SKM-1 (cell line): Measurements from ENCODE around the gene HHATL.

Experiments used
- DNase-seq: peaks from one replicate; lab custom pipeline; 2025; ENCODE audit not compliant: unreplicated experiment; lab: John Stamatoyannopoulos, UW

HHATL gene

DNA sequence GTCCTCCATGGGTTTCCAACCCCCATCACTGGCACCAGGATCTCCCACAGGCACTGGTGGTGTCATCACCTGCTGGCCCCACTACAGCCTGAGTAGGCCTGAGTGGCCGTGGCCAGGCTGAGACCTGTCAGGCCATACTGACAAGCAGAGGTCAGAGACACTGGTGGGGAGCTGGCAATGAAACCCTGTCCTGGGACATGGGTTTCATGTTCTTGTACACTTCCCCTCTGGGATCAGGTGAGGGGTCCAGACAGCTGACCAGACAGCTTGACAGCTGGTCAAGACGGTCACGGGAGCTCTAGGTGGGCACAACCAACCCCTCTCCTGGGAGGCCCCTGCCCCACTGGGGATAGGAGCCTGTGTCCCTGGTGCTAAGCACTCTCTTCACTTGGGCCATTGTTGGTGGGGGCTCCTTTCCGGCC, 36.0 kb downstream of the HHATL start:
- no peak for DNase-seq

DNA sequence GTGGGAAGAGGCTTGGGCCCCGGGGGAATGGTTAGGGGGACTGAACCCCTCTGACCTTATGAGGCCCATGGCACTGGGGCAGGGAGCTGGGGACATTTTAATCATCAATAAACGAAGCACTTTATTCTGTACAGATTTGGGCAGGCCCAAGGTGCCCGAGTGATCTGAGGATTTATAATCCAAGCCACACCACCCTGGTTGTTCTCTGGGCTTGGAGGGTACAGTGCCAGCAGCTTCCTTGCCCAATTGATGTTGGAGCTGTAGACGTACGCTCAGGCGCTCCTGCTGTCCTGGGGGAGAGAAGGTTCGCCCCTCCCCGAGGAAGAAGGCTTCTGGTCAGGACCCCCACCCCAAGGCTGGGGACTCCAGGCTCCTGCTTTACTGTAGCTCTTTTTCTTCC, 36.6 kb downstream of the HHATL start:
- no peak for DNase-seq

DNA sequence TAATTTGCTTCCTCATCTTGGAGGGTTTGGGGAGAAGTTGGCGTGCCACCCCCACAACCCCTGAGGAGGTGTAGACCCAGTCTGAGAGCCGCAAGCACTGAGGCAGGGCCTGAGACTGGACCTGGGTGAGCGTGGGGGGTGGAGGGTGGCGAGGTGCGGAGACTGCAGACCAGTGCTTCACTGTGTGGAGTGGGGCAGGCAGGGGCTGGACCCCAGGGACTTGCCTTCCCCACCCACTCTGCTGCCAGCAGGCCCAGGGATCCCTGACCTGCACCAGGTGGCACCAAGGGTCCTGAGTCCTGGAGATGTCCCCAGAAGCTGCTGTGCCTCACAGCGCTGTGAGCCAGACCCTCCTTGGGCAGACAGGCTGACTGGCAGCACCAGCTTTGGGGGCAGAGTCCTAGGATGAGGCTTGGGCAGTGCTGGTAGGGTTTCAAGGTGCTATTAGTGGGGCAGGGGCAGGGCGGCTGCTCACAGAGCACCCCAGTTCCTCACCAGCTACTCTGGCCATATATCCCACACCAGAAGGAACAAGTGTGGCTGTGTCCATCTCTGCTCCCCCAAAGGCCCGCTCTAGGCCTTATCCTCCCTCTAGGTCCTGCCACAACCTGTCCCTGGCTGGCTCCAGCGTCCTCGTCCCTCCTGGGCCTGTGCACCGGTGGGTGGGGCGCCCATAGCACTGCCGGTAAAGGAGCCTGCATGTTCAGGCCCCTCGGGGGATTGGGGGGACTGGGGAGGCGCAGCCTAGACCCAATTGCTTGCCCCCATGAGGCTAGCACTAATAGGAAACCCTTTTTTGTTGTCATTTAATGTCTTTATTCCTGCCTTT, 37.3 kb downstream of the HHATL start:
- DNase-seq: no peak

DNA sequence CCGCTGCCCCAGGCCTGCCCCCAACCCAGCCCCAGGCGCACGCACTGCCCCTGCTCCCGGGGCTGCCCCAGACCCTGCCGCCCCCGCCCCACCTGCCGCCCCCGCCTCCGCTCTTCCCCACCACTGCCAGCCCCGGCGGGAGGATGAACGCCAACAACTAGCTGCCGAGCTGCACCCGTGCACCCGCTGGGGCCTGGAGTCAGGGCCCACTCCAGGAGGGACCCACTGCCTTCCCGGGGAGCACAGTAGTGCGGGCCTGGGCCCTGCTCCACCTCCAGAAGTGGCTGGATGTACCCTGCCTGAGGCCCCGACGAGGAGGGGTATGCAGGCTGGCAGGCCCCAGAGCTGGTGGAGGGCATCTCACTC, 38.2 kb downstream of the HHATL start:
- no peak for DNase-seq

DNA sequence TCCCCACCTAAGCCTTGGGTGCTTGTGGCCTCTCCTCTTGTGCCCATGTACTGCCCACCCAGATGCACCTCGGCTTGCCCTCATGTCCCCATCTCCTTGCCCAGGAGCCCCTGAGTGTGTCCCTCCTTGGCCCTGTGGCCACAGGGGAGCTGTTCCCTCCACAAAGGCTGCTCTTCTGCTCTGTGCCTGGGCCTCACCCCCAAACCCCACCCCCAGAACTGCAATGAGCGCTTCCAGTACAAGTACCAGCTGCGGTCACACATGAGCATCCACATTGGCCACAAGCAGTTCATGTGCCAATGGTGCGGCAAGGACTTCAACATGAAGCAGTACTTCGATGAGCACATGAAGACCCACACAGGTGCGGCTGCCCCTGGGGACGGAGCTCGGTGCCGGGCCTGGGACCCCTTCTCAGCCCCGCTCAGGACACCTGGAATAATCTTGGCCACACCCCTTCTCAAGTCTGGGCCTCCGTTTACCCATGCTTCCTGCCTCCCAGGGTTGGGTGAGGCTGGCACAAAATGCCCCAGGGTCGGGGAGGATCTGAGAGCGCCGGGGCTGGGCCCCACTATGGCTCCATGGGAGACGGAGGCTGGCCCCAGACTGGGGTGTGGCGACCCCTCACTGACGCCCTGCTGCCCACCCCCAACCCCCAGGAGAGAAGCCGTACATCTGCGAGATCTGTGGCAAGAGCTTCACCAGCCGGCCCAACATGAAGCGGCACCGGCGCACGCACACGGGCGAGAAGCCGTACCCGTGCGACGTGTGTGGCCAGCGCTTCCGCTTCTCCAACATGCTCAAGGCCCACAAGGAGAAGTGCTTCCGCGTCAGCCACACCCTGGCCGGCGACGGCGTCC, 38.8 kb downstream of the HHATL start:
- no peak for DNase-seq

DNA sequence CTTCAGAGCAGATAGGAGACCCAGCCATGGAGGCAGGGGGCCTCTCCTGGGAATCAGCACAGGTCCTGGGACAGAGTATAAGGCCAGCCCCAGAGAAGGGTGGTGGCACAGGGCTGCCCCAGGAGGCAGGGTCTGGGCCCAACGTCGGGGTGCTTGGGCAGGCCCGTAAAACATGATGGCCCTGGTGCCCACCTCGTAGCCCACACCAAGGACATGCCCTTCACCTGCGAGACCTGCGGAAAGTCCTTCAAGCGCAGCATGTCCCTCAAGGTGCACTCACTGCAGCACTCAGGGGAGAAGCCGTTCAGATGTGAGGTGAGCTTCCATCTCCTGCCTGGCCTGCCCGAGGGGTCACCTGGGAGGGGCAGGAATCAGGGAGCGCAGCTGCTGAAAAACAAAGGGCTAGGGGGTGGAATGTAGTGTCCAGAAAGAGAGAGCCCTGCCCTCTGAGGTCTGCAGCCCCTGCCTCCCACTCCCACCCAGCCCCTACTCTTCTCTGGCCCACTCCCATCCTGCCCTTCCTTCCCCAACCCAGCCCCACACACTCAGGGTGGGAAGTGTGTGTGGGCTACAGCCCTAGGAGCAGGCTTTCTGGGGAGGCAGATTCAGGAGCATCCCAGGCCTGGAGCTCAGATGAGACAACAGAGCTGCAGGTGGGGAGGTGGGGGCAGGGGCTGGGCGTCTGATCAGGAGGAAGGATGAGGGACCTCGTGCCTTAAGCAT, 39.6 kb downstream of the HHATL start:
- DNase-seq: no peak

DNA sequence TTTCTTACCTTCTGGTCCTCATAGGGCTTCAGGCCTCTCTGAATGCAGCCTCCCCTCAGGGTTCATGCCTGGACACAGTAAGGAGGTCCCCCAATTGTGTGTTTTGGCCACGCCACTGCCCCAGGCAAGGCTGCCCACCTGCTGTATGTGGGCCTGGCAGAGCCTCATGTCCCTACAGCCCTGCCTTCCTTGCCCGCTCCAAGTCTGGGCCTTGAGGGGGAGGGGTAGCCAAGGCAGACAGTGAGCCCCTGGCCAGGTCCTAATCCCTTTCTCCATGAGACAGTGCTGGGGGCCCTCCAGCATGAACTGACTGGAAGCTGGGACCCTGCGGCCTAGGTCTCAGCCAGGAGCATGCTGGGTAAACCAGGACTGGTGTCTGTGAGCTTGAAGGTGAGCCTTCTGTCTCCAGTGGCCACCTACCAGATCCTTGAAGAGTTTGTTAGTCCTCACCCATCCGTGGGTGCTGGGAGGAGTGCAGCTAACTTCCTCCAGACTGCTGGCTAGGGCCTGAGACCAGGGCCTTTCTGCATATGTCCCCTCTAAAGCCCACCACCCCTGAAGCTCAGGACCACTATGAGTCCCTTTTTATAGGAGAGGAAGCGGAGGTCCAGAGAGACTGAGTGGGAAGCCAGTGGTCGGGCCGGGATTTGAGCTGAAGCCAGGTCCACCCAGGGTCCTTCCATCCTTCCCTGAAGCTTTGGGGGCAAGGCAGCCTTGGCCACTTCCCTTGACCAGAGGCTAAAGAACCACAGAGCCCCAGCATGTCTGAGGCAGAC, 40.4 kb downstream of the HHATL start:
- no peak for DNase-seq

DNA sequence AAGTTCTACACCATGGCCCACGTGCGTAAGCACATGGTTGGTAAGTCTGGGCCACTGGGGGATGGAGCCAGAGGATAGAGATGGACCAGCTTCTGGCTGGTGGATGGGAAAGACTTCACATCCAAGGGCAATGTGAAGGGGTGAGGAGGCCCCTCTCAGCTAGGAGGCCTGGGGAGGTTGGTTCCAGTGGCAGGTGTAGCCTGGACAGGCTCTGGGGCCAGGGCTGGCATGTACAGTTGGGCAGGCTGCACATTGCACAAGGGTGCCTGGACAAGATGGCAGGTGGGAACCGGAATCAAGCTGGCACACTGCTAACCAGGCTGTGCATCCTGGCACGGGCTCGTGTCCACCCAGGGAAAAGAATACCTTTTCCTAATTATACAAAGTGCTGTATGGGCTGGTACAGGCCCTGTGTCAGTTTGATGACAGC, 41.0 kb downstream of the HHATL start:
- DNase-seq: no peak

DNA sequence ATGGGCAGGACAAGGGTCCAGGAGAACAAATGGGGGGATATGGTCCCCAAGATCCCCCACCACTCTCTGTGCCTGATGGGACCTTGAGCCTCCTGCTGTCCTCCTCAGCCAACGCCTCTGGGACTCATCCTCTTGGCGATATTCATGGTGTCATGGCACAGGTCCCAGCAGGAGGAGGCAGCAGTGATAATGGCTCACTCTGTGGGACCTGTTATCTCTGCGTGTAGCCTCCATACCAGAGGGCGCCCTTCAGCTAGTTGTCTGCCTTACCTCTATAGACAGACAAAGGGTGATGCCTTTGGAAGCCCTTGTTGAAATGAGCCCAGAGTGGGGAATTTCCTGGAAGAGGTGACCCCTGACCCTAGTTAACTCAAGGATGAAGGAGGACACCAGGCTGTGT, 41.7 kb downstream of the HHATL start:
- DNase-seq: no peak

DNA sequence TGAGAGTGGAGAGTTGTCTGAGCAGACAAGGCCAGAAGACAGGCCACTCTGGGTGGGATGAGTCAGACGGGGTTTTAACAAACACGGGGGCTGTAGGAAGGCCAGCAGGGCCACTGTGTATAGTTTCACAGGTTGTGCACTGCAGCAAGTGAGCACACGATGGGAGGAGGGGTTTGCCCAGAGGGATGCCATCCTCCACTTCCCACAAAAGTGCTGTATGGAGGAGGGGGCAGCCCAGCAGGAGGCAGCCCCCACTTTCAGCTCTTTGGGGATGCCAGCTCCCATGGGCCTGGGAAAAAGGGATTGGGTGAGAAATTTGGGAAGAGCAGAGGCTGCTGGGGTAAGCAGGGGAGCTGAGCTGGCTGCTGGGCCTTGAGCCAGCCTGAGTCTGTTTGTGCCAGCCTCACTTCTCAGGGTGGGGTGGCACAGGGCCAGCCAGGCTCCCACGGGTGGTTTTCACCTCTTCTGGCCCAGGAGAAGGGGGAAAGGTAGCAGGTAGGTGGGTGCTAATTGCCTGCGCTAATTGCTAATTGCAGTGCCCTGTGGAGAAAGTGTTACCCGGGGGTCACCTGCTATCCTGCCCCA, 42.4 kb downstream of the HHATL start:
- no peak for DNase-seq

DNA sequence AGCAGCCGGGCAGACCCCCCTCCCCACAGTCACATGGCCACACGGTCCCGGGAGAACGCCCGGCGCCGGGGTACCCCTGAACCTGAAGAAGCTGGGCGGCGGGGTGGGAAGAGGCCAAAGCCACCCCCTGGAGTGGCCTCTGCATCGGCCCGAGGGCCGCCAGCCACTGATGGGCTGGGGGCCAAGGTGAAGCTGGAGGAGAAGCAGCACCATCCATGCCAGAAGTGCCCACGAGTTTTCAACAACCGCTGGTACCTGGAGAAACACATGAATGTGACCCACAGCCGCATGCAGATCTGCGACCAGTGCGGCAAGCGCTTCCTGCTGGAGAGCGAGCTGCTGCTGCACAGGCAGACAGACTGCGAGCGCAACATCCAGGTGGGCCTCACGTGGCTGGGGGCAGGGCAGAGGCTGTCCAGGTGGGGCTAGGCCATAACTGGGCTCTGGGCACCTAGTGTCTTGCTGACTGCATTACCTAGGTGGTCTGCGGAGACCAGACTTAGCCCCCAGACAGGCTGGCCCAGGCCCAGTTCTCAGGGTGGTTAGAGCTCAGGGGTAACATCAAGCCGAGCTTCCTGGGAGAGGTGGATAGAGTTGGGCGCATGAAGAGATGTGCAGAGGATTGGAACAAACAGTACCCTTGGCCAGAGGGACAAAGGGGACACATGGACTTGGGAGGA, 43.0 kb downstream of the HHATL start:
- no peak for DNase-seq

DNA sequence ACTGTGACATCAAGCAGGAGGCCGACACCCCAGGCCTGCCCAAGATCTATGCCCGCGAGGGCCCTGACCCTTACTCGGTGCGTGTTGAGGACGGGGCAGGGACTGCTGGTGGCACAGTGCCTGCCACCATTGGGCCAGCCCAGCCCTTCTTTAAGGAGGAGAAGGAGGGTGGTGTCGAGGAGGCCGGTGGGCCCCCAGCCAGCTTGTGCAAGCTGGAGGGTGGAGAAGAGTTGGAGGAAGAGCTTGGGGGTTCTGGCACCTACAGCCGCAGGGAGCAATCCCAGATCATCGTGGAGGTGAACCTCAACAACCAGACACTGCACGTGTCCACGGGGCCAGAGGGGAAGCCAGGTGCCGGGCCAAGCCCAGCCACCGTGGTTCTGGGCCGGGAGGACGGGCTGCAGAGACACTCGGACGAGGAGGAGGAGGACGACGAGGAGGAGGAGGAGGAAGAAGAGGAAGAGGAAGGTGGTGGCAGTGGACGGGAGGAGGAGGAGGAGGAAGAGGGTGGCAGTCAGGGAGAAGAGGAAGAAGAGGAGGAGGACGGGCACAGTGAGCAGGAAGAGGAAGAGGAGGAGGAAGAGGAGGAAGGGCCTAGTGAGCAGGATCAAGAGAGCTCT, 43.7 kb downstream of the HHATL start:
- DNase-seq: peak; percentile 81

DNA sequence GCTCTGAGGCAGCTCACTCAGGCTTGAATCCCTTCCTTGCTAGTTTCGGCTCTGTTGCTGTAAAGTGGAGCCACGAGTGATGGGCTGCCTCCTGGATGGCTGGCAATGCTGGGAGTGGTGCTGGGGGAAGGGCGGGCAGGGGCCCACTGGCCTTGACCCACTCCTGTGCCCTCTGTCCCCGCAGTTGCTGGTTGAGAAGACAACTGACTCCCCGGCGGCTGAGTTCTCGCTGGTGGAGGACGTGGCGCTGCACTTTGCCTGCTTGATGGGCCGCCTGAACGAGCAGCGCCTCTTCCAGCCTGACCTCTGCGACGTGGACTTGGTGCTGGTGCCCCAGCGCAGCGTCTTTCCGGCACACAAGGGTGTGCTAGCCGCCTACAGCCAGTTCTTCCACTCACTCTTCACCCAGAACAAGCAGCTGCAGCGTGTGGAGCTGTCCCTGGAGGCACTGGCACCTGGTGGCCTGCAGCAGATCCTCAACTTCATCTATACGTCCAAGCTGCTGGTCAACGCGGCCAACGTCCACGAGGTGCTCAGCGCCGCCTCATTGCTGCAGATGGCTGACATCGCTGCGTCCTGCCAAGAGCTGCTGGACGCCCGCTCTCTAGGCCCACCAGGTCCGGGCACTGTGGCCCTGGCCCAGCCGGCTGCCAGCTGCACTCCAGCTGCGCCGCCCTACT, 44.4 kb downstream of the HHATL start:
- DNase-seq: no peak

DNA sequence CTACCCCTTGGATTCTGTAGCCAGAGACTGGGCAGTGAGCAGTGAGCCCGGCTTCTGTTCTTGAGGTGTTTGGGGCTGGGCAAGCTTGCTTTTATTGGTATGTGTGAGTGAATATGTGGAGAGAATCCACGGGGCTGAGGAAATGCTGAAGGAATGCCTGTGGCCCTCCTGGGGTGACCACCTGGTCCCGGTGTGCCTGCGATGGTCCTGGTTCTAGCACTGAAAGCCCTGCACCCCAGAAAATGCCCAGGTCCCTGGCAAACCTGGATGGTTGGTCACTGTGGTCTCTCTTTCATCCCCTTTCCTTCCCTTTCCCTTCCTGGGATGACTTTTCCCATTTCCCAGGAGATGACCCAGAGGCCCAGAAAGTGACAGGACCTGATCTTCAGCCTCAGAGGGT, 44.9 kb downstream of the HHATL start:
- DNase-seq: no peak

DNA sequence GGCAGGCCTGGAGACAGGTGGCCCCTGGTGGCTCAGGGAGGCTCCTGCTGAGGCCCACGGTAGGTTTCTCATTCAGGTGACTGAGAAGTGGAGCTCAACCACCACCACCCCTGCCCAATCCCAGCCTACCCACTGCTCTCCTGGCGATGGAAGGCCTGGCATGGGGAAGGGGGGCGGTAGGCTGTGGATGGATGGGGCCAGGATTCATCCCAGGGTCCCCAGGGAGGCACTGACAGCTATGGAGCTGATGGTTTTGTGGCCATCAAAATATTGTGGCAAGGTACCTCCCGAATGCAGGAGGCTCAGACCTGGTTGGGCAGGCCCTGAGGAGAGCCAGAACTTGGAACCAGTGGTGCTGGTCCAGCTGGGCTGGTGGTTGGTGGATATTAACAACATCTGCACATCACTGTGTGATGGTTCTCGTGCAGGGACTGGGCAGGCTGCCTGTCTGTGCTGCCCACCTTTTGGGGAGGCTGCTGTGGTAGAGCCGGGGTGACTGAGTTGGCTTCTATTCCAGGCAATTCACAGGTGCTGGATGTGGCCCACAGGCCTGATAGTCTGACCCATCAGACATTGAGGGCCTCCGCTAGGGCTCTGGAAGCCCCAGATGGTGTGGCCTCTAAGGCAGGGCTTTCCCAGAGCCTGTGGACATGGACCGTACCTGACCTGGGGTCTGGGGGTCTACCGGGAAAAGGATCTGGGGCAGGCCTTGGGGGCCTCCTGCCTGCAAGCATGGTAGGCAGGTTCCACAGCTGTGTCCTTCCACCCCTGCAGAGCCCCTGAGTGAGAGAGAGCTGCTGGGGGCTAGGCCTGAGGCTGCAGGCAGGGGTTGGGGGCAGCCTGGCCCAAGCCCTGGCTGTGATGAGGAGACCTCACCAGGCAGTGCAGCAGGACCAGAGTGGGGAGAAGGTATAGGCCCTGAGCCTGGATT, 45.7 kb downstream of the HHATL start:
- DNase-seq: no peak

DNA sequence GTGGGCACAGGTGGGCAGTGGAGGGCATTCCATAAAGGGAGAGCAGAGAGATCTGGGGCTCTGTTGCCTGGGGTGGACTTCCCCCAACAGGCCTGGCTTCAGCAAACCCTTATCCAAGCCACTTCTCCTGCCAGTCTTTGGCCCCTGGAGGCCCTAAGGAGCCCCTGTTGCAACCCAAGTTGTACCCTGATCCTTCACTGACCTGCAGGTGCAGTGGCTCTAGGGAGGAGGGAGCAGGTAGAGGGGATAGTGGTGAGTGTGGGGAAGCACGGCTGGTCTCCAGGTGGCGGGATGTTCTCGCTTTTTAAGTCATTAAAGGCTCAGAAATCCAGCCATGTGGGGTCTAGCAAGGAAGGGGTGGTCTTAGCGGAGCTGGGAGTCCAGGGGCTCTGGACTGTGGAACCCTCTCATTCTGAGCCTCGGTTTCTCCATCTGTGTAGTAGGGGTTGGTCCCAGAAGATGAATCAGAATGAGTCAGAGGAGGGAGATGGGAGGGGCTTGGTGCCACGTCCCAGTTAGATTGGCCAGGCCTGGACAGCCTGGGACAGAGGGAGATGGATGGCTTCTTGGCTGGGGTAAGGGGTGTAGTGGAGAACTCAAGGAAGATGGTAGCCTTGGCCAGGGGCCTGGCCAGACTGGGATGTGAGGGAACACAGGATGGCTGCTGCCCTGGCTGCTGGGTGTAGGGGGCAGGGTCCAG, 46.5 kb downstream of the HHATL start:
- no peak for DNase-seq

DNA sequence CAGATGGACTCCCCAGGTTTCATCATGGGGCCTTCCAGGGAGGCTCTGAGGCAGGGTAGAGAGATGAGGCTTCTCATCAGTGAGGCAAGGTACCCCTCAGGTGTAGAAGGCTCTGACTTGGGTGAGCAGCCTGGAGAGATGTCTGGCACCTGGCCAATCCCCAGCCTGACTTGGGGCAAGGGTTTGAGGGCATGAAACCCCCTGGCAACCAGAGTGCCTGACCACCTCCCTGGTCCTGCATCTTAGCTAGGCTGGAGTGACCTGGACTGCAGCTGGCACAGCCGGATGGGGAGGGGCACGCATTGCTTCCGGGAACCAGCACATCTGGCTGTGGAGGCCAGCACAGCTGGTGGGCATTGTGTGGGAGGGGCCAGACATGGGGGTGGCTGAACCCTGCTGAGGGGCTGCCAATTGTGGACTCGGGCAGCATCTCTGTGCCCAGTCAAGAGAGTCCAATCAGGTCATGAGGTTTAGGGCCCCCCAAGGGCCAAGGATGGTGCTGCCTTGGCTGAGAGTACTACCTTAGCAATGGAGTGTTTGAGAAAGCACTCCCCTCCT, 47.2 kb downstream of the HHATL start:
- DNase-seq: no peak
